IgD-negative memory B cell (primary cell): ENCODE measurements around the gene AP3D1. TPM values are rescaled to one million over a fixed set of nuclear protein-coding genes. Genes with fewer than 3 reads are reported as not detected.
"Not testable (repeated sequence)": the region's sequence is repeated elsewhere in the genome, so short reads cannot be mapped to it uniquely, and the experiment has no call there.

ENCODE experiments used
- H3K27ac Mint-ChIP-seq, 3 donors: one replicate each; pipeline ENCODE4 v1.8.0; 2020 to 2022; ENCODE audit warnings: mild to moderate bottlenecking in 3 of 3, mixed read lengths in 3 of 3, moderate library complexity in 1 of 3
- H3K27me3 Mint-ChIP-seq: one replicate; pipeline ENCODE4 v1.8.0; 2021; ENCODE audit warnings: mixed read lengths
- H3K36me3 Mint-ChIP-seq: one replicate; pipeline ENCODE4 v1.8.0; 2020; ENCODE audit warnings: mild to moderate bottlenecking, mixed read lengths
- H3K4me1 Mint-ChIP-seq, 3 donors: one replicate each; pipeline ENCODE4 v1.8.0; 2020 to 2022; ENCODE audit warnings: mixed read lengths in 3 of 3, mild to moderate bottlenecking in 1 of 3
- H3K4me3 Mint-ChIP-seq, 4 donors: one replicate each; pipeline ENCODE4 v1.8.0; 2020 to 2022; ENCODE audit warnings: mild to moderate bottlenecking in 4 of 4, mixed read lengths in 4 of 4, moderate library complexity in 3 of 4
- H3K9me3 Mint-ChIP-seq, 3 donors: one replicate each; pipeline ENCODE4 v1.8.0; 2020 to 2021; ENCODE audit warnings: mixed read lengths in 3 of 3, mild to moderate bottlenecking in 1 of 3
- polyA plus RNA-seq: library from polyadenylated mRNA; unstranded; fragments of 300-500 nt; fragmentation: Illumina TruSeq; gene quantifications from one replicate; pipeline ENCODE4 v1.2.3, GENCODE V29; 2021

The AP3D1 gene
- polyA plus RNA-seq, 1 donor from 2014 or later = 23.7 TPM

GRCh38 chr19:2108251-2109016 lies 42.9 kb downstream of the AP3D1 start:
- Mint-ChIP-seq H3K27me3 (no peaks in the 10 kb centered on the region), H3K9me3 (no peaks in the 10 kb centered on the region), H3K4me1 (no peaks in the 10 kb centered on the region), H3K36me3 (peaks cover 10% of the 10 kb centered on the region), H3K4me3 (no peak overlapping the region), H3K27ac (no peak overlapping the region)

- no peaks in the 10 kb centered on the region for H3K9me3 Mint-ChIP-seq
- H3K36me3 Mint-ChIP-seq = peaks cover 10% of the 10 kb centered on the region
- no peak overlapping the region for H3K27ac Mint-ChIP-seq
- H3K27me3 Mint-ChIP-seq = no peaks in the 10 kb centered on the region
- H3K4me1 Mint-ChIP-seq = peaks cover 0 to 2% (median 0%) of the 10 kb centered on the region in 3 donors
- H3K4me3 Mint-ChIP-seq = no peak overlapping the region
Measured at GRCh38 chr19:2103045-2103707, 48.2 kb downstream of the AP3D1 start.

GRCh38 chr19:2101417-2102335 lies 49.7 kb downstream of the AP3D1 start:
- no peaks in the 10 kb centered on the region for H3K9me3 Mint-ChIP-seq
- peaks cover 8% of the 10 kb centered on the region for H3K36me3 Mint-ChIP-seq
- no peaks in the 10 kb centered on the region for H3K27me3 Mint-ChIP-seq
- H3K4me1 Mint-ChIP-seq = peaks cover 5 to 8% (median 6%) of the 10 kb centered on the region in 3 donors
- H3K4me3 Mint-ChIP-seq = peak overlapping the region in 1 of 4 donors; percentile 30
- peak overlapping the region in 1 of 3 donors; percentile 50 for H3K27ac Mint-ChIP-seq

GRCh38 chr19:2100719-2101061 lies 50.7 kb downstream of the AP3D1 start:
- Mint-ChIP-seq H3K4me3 (no peak overlapping the region), H3K27ac (no peak overlapping the region), H3K9me3 (no peaks in the 10 kb centered on the region), H3K27me3 (no peaks in the 10 kb centered on the region), H3K36me3 (peaks cover 6% of the 10 kb centered on the region), H3K4me1 (peaks cover 5 to 11% (median 6%) of the 10 kb centered on the region in 3 donors)

GRCh38 chr19:2099937-2100718 lies 51.2 kb downstream of the AP3D1 start:
- no peaks in the 10 kb centered on the region for H3K9me3 Mint-ChIP-seq
- no peaks in the 10 kb centered on the region for H3K27me3 Mint-ChIP-seq
- peak overlapping the region in 1 of 3 donors; percentile 53 for H3K27ac Mint-ChIP-seq
- H3K4me1 Mint-ChIP-seq = peaks cover 5 to 11% (median 6%) of the 10 kb centered on the region in 3 donors
- H3K36me3 Mint-ChIP-seq = peaks cover 3% of the 10 kb centered on the region
- H3K4me3 Mint-ChIP-seq = no peak overlapping the region

- Mint-ChIP-seq H3K4me1 (peaks cover 10 to 22% (median 13%) of the 10 kb centered on the region in 3 donors), H3K27me3 (no peaks in the 10 kb centered on the region), H3K36me3 (peaks cover 3% of the 10 kb centered on the region), H3K4me3 (no peak overlapping the region), H3K9me3 (no peaks in the 10 kb centered on the region), H3K27ac (peak overlapping the region in 1 of 3 donors; percentile 53)
Measured at GRCh38 chr19:2099054-2099501, 52.3 kb downstream of the AP3D1 start.

GRCh38 chr19:2097886-2098327 lies 53.5 kb downstream of the AP3D1 start:
- H3K4me1 Mint-ChIP-seq = peaks cover 18 to 23% (median 20%) of the 10 kb centered on the region in 3 donors
- H3K27ac Mint-ChIP-seq = peak overlapping the region; percentile 28 to 100 (median 63)
- peaks cover 3% of the 10 kb centered on the region for H3K36me3 Mint-ChIP-seq
- no peaks in the 10 kb centered on the region for H3K27me3 Mint-ChIP-seq
- H3K9me3 Mint-ChIP-seq = no peaks in the 10 kb centered on the region
- H3K4me3 Mint-ChIP-seq = peak overlapping the region in 2 of 4 donors; percentile 23 to 60

- peak overlapping the region; percentile 86 to 99 (median 94) for H3K4me3 Mint-ChIP-seq
- H3K4me1 Mint-ChIP-seq = peaks cover 20 to 23% (median 22%) of the 10 kb centered on the region in 3 donors
- peaks cover 3% of the 10 kb centered on the region for H3K36me3 Mint-ChIP-seq
- H3K27me3 Mint-ChIP-seq = peaks cover 2% of the 10 kb centered on the region
- peak overlapping the region; percentile 28 to 100 (median 94) for H3K27ac Mint-ChIP-seq
- no peaks in the 10 kb centered on the region for H3K9me3 Mint-ChIP-seq
Measured at GRCh38 chr19:2097203-2097885, 54.0 kb downstream of the AP3D1 start.

GRCh38 chr19:2096480-2097202 lies 54.7 kb downstream of the AP3D1 start, which contains the start of gene IZUMO4:
Gene IZUMO4 (plus strand): TSS chr19:2096915. CDS start chr19:2096946, 31 bp downstream.
- Mint-ChIP-seq H3K4me3 (peak within 1 kb of the TSS; percentile 93 to 99 (median 98)), H3K9me3 (no peaks in the 10 kb centered on the region), H3K27ac (peak within 1 kb of the TSS; percentile 98 to 100 (median 98)), H3K4me1 (peaks cover 22 to 26% (median 23%) of the 10 kb centered on the region in 3 donors), H3K27me3 (peaks cover 2% of the 10 kb centered on the region), H3K36me3 (peaks cover 3% of the 10 kb centered on the region)

- Mint-ChIP-seq H3K4me1 (peaks cover 23 to 28% (median 23%) of the 10 kb centered on the region in 3 donors), H3K27me3 (peaks cover 2% of the 10 kb centered on the region), H3K9me3 (no peaks in the 10 kb centered on the region), H3K4me3 (peak within 1 kb of the TSS; percentile 93 to 99 (median 98)), H3K36me3 (peaks cover 3% of the 10 kb centered on the region), H3K27ac (peak within 1 kb of the TSS; percentile 98 to 100 (median 98))
Measured at GRCh38 chr19:2096034-2096479, 55.3 kb downstream of the AP3D1 start, which contains the start of gene MOB3A. Gene MOB3A (minus strand): TSS chr19:2096326. CDS start chr19:2078560, 17,766 bp downstream.

- peaks cover 50 to 58% (median 55%) of the 10 kb centered on the region in 3 donors for H3K4me1 Mint-ChIP-seq
- H3K27ac Mint-ChIP-seq = peak overlapping the region; percentile 81 to 100 (median 98)
- H3K27me3 Mint-ChIP-seq, H3K36me3 Mint-ChIP-seq, H3K9me3 Mint-ChIP-seq: not testable (repeated sequence)
- peak overlapping the region; percentile 25 to 99 (median 52) for H3K4me3 Mint-ChIP-seq
Measured at GRCh38 chr19:2091926-2092525, 59.3 kb downstream of the AP3D1 start.

GRCh38 chr19:2089727-2090053 lies 61.7 kb downstream of the AP3D1 start:
- Mint-ChIP-seq H3K4me1 (peaks cover 53 to 68% (median 64%) of the 10 kb centered on the region in 3 donors), H3K9me3 (peaks cover 0 to 4% (median 0%) of the 10 kb centered on the region in 3 donors), H3K27me3 (peaks cover 5% of the 10 kb centered on the region), H3K4me3 (peak overlapping the region; percentile 79 to 97 (median 95)), H3K27ac (peak overlapping the region; percentile 100), H3K36me3 (peaks cover 12% of the 10 kb centered on the region)
